Uterus (tissue), 2 donors: ENCODE data around the gene CSF2.

Source experiments
- CTCF ChIP-seq, 4 experiments: fragments of 200-600 bp in 2 of 4; fragments of 450-650 bp in 2 of 4; sonication (generic) in 2 of 4; IDR thresholded peaks; one replicate each; pipeline ENCODE4 v1.5.1; 2016 to 2019; ENCODE audit warnings: antibody characterized with exemption in 4 of 4, mild to moderate bottlenecking in 2 of 4, moderate library complexity in 1 of 4
- POLR2A ChIP-seq, 2 donors: fragments of 450-650 bp; IDR thresholded peaks; one replicate each; pipeline ENCODE4 v1.6.1; 2016; ENCODE audit warnings: antibody characterized with exemption in 2 of 2, mild to moderate bottlenecking in 1 of 2, moderate library complexity in 1 of 2

GRCh38 chr5:132064140-132064539 is 9.4 kb upstream of the CSF2 start:
- TF ChIP-seq CTCF (IDR thresholded peaks at IDR 0.05), result no peak
- no peak for TF ChIP-seq POLR2A (IDR thresholded peaks at IDR 0.05)
